Keratinocyte (primary cell): ENCODE data around the gene AIG1. TPM values are rescaled to one million over a fixed set of nuclear protein-coding genes. Genes with fewer than 3 reads are reported as not detected.
"Not testable (repeated sequence)": the region's sequence is repeated elsewhere in the genome, so short reads cannot be mapped to it uniquely, and the experiment has no call there.

Experiments used
- DNase-seq: peaks from one replicate; pipeline ENCODE4 v3.0.0-alpha.2; 2011; ENCODE audit warnings: low read depth, missing footprints, low spot score
- FAIRE-seq: peaks from 2 replicates; lab custom pipeline; 2011; peaks lifted over from hg19 to GRCh38; lab: Jason Lieb, UNC
- H2AFZ ChIP-seq: 2 replicates; pipeline ENCODE4 v1.6.0; 2012; ENCODE audit warnings: low read length, control low read depth, inconsistent platforms; ENCODE audit not compliant: control insufficient read depth
- H3K27ac ChIP-seq: 2 replicates; pipeline ENCODE4 v1.5.1; 2011; ENCODE audit warnings: low read length; ENCODE audit not compliant: control insufficient read depth, insufficient read depth
- H3K27me3 ChIP-seq: 3 replicates; pipeline ENCODE4 v1.6.0; 2011; ENCODE audit warnings: low read length; ENCODE audit not compliant: control insufficient read depth, insufficient read depth; ENCODE audit errors: extremely low read depth
- H3K36me3 ChIP-seq, 2 experiments: 2 replicates in 1 of 2; 3 replicates in 1 of 2; pipeline ENCODE4 v1.5.1; 2011; ENCODE audit warnings: low read length in 2 of 2, mild to moderate bottlenecking in 1 of 2; ENCODE audit not compliant: control insufficient read depth in 2 of 2, insufficient read depth in 2 of 2; ENCODE audit errors: extremely low read depth in 1 of 2
- H3K4me1 ChIP-seq: 3 replicates; pipeline ENCODE4 v1.5.1; 2011; ENCODE audit warnings: low read length; ENCODE audit not compliant: control insufficient read depth, insufficient read depth; ENCODE audit errors: extremely low read depth
- H3K4me2 ChIP-seq: 3 replicates; pipeline ENCODE4 v1.6.0; 2011; ENCODE audit warnings: low read depth, low read length; ENCODE audit not compliant: control insufficient read depth, insufficient read depth; ENCODE audit errors: extremely low read depth
- H3K4me3 ChIP-seq, 3 experiments: fragments of 200-600 bp in 1 of 3; sonication (generic) in 1 of 3; 2 replicates in 2 of 3; 3 replicates in 1 of 3; pipeline ENCODE4 v1.5.1; 2011 to 2016; ENCODE audit warnings: low read length in 3 of 3, mild to moderate bottlenecking in 3 of 3, control low read depth in 2 of 3, inconsistent platforms in 1 of 3, low read depth in 1 of 3, mixed read lengths in 1 of 3, mixed run types in 1 of 3, moderate library complexity in 1 of 3; ENCODE audit not compliant: control insufficient read depth in 2 of 3, insufficient read depth in 2 of 3; ENCODE audit errors: extremely low read depth in 1 of 3
- H3K79me2 ChIP-seq: 2 replicates; pipeline ENCODE4 v1.6.0; 2012; ENCODE audit warnings: low read length; ENCODE audit not compliant: control insufficient read depth, insufficient read depth
- H3K9ac ChIP-seq: 3 replicates; pipeline ENCODE4 v1.6.0; 2011; ENCODE audit warnings: low read length; ENCODE audit not compliant: control insufficient read depth, insufficient read depth; ENCODE audit errors: extremely low read depth
- H3K9me1 ChIP-seq: 3 replicates; pipeline ENCODE4 v1.6.0; 2011; ENCODE audit warnings: low read length; ENCODE audit not compliant: control insufficient read depth, insufficient read depth; ENCODE audit errors: extremely low read depth
- H3K9me3 ChIP-seq: 2 replicates; pipeline ENCODE4 v1.5.1; 2012; ENCODE audit warnings: low read depth, low read length; ENCODE audit not compliant: control insufficient read depth
- H4K20me1 ChIP-seq: 3 replicates; pipeline ENCODE4 v1.6.0; 2011; ENCODE audit warnings: low read length; ENCODE audit not compliant: control insufficient read depth, insufficient read depth; ENCODE audit errors: extremely low read depth
- EZH2 ChIP-seq: IDR thresholded peaks from one replicate; pipeline ENCODE4 v1.6.1; 2012; ENCODE audit warnings: inconsistent platforms, mild to moderate bottlenecking, low read length, moderate library complexity
- dilution Hi-C: fragments of 300-500 bp; cut with MboI; formaldehyde crosslinking; loops from one replicate; pipeline ENCODE4 v1.7.0; 2020; ENCODE audit warnings: low sequenced_read_pairs; ENCODE audit not compliant: extremely low pct_ligation_motif_present
- polyA plus RNA-seq, 5 experiments: library from polyadenylated mRNA; depleted of rRNA in 3 of 5; stranded (reverse) in 3 of 5; stranded (forward) in 1 of 5; unstranded in 1 of 5; fragments of >200 nt; gene quantifications; 1 replicate in 1 of 5; 2 replicates in 3 of 5; 3 replicates in 1 of 5; pipeline versions ENCODE4 v1.2.1 to v1.2.3, GENCODE V29; 2011 to 2012; ENCODE audit warnings: missing spikeins in 2 of 5, low read depth in 1 of 5, low replicate concordance in 1 of 5
- TF ChIP-seq, protein P1 (sequence below), 3 experiments: IDR thresholded peaks in 1 of 3; conservative IDR thresholded peaks in 1 of 3; optimal IDR thresholded peaks in 1 of 3; 2 replicates in 2 of 3; 3 replicates in 1 of 3; pipeline versions ENCODE3 to v1.5.1; 2011; ENCODE audit warnings: low read length in 3 of 3, mild to moderate bottlenecking in 3 of 3, moderate library complexity in 2 of 3, control low read depth in 1 of 3, inconsistent platforms in 1 of 3; ENCODE audit not compliant: insufficient read depth in 2 of 3; ENCODE audit errors: extremely low read depth in 1 of 3

The AIG1 gene
- polyA plus RNA-seq, 1 donor (not counting 4 experiments of a cell fraction or from before 2014, with no cell fraction given): 77.1 TPM

DNA sequence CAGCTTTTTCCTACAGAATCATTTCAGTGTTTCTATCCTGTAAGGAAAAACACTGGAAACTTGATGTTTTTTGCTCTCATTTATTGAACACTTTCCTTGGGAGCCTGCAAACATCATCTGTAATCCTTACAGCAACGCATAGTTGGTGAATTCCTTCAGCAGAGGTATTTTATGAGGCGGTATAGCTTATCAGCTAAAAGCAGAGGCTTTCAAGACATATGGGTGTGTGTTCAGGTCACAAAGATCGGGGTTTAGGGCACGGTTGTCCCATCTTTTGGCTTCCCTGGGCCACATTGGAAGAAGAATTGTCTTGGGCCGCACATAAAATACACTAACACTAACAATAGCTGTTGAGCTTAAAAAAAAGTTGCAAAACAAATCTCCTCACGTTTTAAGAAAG is 185.0 kb downstream of the AIG1 start:
- no peak for FAIRE-seq
- no peak overlapping the region for H3K4me3 ChIP-seq
- no peaks in the 10 kb centered on the region for H4K20me1 ChIP-seq

GRCh38 chr6:143246166-143246775 is 185.6 kb downstream of the AIG1 start:
- dilution Hi-C loops, H3K4me2 ChIP-seq, H3K4me3 ChIP-seq, FAIRE-seq, H3K9me1 ChIP-seq, H3K27me3 ChIP-seq, H3K9ac ChIP-seq, H3K79me2 ChIP-seq, H3K27ac ChIP-seq, H3K4me1 ChIP-seq, H3K36me3 ChIP-seq, DNase-seq, H3K9me3 ChIP-seq, H2AFZ ChIP-seq, H4K20me1 ChIP-seq: not testable (repeated sequence)

More for the DNA sequence above, 185.0 kb downstream of the AIG1 start:
- H3K79me2 ChIP-seq: no peaks in the 10 kb centered on the region
- no peak overlapping the region for H2AFZ ChIP-seq
- H3K27me3 ChIP-seq: no peaks in the 10 kb centered on the region
- dilution Hi-C loops: no loop called here
- no peaks in the 10 kb centered on the region for H3K4me1 ChIP-seq
- no peaks in the 10 kb centered on the region for H3K9me3 ChIP-seq
- H3K27ac ChIP-seq: no peak overlapping the region
- no peak for DNase-seq
- no peak overlapping the region for H3K4me2 ChIP-seq
- H3K36me3 ChIP-seq: no peaks in the 10 kb centered on the region
- TF ChIP-seq, protein P1, sequence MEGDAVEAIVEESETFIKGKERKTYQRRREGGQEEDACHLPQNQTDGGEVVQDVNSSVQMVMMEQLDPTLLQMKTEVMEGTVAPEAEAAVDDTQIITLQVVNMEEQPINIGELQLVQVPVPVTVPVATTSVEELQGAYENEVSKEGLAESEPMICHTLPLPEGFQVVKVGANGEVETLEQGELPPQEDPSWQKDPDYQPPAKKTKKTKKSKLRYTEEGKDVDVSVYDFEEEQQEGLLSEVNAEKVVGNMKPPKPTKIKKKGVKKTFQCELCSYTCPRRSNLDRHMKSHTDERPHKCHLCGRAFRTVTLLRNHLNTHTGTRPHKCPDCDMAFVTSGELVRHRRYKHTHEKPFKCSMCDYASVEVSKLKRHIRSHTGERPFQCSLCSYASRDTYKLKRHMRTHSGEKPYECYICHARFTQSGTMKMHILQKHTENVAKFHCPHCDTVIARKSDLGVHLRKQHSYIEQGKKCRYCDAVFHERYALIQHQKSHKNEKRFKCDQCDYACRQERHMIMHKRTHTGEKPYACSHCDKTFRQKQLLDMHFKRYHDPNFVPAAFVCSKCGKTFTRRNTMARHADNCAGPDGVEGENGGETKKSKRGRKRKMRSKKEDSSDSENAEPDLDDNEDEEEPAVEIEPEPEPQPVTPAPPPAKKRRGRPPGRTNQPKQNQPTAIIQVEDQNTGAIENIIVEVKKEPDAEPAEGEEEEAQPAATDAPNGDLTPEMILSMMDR (optimal IDR thresholded peaks at IDR 0.05 in 1 of 3, IDR thresholded peaks at IDR 0.05 in 1 of 3, conservative IDR thresholded peaks at IDR 0.05 in 1 of 3; ENCODE audit: extremely low read depth in 1 of 3, insufficient read depth in 2 of 3, low read length in 3 of 3): no peak
- TF ChIP-seq EZH2: no peak
- H3K9ac ChIP-seq: no peak overlapping the region
- no peaks in the 10 kb centered on the region for H3K9me1 ChIP-seq

- H3K4me1 ChIP-seq: no peaks in the 10 kb centered on the region
- no peak overlapping the region for H2AFZ ChIP-seq
- no peak overlapping the region for H3K4me3 ChIP-seq
- FAIRE-seq: no peak
- no peak overlapping the region for H3K27ac ChIP-seq
- no peaks in the 10 kb centered on the region for H4K20me1 ChIP-seq
- no peaks in the 10 kb centered on the region for H3K27me3 ChIP-seq
- DNase-seq: no peak
- H3K9me1 ChIP-seq: no peaks in the 10 kb centered on the region
- H3K9me3 ChIP-seq: no peaks in the 10 kb centered on the region
- TF ChIP-seq, protein P1 (optimal IDR thresholded peaks at IDR 0.05 in 1 of 3, IDR thresholded peaks at IDR 0.05 in 1 of 3, conservative IDR thresholded peaks at IDR 0.05 in 1 of 3; ENCODE audit: extremely low read depth in 1 of 3, insufficient read depth in 2 of 3, low read length in 3 of 3): no peak
- no peak for TF ChIP-seq EZH2
- no peaks in the 10 kb centered on the region for H3K79me2 ChIP-seq
- H3K36me3 ChIP-seq: no peaks in the 10 kb centered on the region
- dilution Hi-C loops: no loop called here
- H3K4me2 ChIP-seq: no peak overlapping the region
- no peak overlapping the region for H3K9ac ChIP-seq
These were observed 186.9 kb downstream of the AIG1 start for GRCh38 chr6:143247586-143247985.
